Measurements from ENCODE around the gene STK39.

Gene STK39

DNA sequence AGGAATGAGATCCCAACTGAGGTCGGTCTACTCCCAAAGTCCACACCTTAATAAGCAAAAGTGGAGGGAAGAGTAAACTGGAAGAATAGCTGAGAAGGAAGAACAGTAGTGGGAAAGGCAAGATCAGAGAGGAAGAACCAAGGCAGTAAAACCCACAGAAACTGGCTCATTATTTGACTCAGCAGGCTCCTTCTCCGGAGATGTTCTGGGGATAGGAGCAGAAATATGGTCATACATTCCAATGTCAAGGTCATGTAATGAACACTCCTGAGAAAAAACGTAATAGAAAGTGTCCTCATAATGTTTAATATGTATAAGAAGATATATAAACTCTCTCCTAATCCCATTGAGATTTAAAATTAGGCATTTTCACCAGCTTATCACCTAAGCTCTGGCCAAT lies 39.5 kb downstream of the STK39 start:
- DNase-seq = no peak

DNA sequence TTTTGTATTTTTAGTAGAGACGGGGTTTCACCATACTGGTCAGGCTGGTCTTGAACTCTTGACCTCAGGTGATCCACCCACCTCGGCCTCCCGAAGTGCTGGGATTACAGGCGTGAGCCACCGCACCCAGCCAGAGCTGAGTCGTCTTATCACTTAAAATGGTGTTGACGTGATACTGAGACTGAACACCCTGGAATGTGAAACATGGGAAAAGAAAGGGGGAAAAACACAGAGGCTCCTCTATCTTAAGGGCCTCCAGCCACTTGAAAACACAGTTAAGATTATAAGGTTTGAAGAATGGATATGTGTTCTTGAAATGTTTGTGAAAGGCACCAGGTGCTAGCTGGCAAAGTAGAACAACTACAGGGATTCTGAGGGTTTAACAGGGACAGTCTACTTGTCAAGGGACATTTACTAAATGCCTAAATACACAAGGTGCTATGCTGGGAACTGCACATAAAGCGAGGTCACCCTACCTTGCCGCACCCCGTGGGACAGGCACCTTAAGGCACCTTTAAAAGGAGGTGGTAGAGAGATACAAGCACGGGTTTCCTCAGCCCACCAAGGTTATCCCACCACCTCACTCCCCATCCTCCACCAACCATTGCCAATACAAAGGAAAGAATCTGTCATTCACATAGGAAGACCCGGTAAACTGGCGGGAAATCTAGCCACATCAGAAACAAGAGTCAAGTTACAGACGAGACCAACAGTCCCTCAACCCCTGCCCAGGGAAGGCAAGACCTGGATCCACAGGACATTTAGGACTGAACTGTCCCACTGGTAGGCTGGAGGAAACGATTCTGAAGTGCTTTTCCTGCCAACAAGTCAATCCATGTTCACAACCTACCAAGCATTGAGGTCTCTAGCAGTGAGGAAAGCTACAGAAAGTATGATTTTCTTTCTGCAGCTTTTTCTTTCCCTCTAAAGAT lies 43.4 kb downstream of the STK39 start:
- no peak for DNase-seq

DNA sequence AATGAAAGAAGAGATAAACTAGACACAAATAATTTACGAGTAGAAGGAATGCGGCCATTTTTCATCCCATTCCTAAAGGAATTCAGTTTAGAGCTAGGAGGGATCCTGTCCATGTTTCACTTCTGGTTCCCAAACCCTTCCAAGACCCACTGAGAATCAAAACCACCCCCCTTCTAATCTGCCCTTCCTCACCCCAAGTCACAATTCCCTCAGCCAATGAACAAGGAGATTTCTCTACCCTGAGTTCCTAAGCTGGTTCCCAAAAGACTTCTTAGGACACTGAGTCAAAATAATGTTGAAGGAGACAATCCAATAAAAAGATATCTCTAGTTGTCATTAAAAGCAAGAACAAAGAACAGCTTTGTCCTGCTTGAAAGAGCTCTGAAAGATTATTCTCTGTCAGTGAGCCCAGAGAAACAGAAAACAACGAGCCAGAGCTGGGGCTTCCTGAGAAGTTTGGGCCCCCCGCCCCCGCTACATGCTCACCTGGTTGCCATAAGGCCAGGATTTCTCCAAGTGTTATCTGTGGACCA lies 45.7 kb downstream of the STK39 start:
- no peak for DNase-seq

DNA sequence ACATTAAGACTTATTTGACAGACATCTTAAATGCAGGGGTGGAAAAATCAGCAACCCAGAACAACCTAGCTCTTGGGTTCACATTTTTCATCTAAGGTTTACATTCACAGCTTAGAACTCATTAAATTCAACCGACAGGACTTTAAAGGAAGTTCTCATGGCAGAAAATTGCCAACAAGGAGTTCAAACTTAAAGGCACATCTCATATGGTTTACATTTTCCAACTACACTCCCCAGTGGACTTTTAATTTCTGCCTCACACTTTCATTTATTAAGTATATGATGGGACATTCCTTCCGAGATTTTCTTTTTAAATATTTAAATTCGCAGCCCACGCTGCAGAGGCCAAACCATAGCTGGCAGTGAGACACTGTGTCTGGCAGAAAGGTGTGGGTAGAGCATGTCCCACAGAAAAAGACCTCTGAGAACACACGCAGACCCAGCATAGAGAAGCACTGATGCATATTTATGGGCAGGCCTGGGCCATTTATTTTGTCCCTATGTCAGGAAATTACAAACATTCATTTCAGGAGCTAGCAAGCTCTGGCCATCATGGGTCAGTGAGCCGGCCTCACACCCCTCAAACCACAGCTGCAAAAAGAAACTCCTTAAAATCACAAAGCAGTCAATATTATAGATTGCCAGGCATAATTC lies 46.3 kb downstream of the STK39 start:
- no peak for DNase-seq

DNA sequence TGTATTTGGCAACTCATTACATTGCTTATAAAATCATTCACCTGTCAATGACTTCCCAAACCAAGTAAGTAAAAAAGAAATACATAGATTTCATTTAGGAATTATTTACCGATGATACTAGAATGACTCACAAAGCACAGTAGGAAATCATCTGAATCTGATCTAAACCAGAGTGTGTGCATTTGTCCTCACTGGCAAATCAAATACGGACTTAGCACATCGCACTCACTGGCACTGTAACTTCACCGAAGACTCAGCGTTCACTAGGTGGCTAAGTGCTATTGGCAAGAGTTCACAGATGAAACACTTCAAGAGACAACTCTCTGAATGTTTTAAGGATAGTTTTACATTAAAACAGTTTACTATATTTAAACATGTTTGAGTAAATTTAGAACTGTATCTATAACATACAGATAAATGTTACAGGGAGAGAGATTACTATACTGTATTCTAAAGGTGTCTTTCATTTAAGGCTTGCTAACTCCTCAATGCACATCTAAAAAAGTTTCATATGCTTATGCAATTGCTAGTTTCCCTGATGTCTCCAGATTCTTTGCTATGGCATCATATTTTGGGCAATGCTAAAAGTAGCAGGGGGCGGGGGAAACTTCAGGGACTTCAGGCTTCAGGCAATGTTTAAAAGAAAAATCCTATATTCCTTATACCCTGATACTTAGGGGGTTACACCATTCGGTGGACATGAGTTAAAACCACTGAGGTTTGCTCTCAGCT lies 48.8 kb downstream of the STK39 start:
- DNase-seq = no peak

DNA sequence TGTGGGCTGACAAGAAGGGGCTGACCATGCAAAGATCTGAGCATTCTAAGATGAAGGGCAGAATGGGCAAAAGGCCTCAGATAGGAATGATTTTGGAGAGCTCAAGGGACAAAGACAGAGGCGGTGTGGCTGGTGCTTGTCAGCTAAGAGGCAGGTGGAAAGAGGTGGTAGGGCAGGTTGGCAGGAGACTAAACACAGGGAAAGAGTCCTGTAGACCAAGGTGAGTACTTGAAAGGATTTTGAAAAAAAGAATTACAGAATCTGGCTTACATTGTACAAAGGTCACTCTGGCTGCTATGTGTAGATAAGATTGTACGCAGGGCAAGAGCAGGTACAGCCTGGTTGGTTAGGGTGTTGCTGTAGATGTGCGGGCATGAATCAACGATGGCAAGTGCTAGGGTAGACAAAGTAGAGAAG lies 50.6 kb downstream of the STK39 start:
- DNase-seq = no peak

DNA sequence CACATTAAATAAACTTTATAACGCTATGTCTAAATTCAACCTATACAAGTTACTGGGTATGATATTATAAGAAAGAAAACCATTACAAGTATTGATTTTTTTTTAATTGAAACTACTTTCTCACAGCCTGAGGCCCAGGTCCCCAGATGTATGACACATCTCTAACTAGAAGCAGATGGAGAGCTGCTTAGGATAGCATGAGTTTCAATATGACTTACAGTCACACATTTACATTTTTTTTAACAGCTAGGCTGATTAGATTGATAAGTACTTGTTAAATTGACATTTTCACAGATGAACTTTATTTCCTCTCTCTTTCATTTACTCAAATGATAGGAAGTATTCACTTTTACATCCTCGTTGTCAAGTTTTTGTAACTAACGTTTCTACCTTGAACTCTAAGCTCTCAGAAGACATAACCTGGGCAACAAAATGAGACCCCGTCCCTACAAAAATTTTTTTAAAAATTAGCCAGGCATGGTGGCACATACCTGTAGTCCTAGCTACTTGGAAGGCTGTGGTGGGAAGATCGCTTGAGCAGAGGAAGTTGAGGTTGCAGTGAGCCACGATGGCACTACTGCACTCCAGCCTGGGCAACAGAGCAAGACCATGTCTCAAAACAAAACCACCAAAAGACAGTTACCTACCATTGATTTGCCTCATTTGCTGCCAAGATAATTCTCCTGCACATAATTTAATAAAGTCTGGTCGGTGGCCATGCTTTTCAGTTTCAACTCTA lies 52.4 kb downstream of the STK39 start:
- peak; percentile 49 for DNase-seq

DNA sequence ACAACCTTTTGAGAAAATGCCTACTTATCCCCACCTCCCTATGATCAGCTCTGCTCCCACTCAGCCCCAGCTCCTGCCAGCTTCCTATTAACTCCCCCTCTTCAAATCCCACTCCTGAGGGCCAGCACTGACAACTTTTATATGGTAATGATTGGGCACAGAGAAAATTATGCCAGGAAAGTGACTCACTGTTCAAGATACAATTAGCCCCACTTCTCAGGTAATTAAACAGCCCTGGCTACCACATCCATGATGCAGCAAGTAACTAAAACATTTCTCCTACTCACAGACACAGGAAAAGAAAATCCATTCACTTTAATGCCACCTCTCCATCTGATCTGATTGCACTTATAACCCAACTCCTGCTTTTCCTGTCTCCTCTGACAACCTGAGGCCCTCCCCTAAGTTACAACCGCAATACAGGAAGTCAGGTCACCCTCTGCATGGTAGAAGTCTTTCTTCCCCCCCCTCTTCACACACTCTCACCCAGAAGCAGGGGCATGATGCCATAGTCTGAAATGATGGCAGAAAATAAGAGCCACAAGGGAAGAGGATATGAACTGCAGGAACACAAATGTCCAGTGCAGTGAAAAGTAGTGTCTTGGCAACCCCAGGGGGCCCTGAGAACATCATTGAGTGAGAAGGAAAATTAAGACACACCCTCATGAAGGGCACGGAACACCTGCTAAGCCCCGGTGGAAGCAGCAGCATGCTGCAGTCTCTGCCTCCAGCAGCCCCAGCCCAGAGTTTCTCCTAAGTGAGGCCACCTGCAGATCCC lies 54.4 kb downstream of the STK39 start:
- peak; percentile 68 for DNase-seq

DNA sequence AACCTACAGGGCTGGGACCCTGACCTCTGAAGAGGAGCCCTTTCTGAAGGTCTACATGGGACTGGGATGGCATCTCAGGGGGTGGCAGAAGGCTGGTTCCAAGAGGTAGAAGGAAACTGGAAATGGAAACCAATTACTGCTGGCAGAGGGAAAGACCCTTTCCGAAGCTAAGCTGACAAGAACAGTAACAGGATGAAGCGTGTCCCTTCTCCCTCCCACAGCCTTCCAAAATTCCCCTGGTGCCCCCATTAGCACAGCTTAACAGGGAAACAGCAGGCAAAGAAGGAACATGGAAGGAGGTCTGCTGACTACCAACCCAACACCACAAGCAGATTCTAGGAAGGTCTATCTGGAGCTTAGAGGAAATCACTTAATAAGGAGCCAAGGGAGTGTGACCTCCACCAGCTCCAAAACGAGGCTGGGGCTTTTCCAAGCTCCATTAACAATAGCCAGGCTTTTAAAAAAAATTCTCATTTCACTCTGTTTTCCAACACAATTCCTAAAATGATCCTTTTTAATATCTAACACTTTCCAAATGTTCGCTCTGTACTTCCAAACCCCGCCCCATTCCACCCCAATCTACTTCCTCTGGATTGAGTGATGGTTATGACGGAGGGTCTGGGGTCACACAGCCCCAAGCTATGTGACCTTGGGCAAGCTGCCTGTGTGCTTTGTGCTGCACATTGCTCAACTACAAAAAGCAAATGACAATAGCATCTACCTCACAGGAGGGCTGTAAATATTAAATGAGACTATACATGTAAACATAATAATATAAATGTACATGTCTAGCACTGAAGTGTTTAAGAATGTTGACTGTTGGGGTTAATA lies 55.2 kb downstream of the STK39 start:
- no peak for DNase-seq

DNA sequence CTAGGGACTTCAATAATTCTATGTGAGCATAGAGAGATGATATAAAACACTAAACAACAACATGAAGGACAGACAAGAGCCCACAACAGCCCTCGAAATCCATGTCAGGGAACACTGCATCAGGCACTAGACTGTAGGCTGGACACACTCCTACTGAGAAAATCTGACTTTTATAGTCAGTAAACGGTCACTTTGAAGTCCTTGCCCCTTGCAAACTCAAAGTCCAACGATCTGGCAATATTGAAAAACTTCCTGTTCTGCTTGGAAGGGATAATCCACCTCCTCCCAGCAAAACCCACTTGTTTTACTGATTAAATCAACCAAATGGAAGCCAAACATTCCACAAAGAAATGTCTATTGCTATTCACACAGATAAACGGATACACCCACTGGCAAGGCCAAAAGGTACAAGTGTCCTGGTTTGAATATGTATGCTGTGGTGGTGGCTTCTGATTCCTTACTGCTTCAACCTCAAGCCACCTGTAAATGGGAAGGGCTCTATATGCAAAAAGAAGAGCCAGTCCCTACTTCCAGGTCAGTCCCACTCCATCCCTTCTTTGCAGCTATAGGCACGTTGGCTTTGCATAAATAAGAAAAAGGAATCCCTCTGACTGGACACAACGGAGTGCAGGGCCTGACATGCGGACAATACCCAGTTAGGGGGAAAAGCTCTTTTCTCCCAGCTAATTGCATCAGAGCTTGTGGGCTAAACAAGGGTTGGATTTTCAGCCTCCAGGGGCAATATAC lies 56.6 kb downstream of the STK39 start:
- no peak for DNase-seq

DNA sequence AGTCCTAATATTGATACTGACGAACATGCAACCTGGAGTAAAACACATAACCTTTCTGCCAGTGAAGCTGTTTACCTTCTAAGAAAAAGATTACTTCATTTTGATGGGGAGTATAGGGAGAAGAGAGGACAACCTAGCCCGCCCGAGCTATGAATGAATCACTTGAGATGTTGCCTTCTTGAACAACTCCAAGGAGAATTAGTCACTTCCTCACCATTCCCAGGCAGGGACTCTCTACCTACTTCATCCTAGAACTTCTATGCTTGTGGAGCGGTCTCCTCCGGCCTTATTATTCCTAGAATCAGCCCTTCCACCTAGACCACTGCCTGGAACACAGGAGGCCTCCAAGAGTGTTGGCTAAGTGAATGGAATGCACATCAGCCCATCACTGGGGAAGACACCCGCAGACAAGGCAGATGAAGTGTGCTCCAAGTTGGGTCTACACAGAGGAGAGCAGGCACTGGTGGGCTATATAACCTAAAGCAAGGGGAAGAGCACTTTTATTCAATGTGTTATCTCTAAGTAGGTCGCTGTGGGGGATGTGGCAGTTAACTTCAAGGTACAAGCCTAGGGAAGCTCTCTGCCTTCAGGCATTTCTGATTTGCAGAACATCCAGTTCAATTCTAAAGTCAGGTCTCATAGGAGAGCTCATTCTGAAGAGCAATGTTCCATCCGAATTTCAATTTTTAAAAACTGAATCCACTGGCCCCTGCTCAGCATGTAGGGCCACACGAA lies 57.4 kb downstream of the STK39 start:
- no peak for DNase-seq

DNA sequence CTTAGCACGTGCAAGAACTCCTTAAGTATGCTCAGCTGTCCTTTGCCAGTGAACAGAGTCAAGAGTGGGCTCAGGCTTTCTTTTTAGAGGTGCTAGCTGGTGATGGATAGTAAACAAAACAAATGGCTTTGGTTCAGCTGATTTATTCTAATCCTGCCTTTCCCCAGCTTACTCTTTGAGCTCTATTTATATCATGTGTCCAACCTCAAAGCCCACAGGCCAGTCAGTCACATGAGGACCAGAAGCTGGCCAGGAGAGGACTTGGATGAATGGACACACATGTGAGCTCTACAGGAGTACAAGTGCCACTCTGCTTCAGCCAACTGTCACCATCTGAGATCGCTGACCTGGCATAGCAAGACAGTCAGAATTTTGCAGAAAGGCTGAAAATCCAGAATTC lies 59.4 kb downstream of the STK39 start:
- no peak for DNase-seq

DNA sequence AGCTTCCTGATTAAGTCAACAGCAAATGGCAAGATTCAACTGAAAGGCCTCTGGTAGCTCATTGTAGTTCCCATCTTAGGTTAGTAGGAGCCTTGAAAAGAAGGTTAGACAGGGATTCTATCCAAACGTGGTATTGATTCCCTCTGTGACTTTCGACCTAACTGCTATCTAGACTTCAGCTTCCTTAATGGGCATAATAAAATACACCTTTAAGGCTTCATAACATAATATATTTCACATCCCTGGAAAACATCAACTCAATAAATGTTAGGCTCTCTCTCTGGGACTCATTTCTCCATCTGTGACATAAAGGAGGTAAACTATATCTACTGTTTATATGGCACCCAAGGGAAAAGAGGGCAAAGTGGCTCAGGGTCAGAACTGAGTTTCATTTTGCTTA lies 60.9 kb downstream of the STK39 start:
- DNase-seq = no peak

DNA sequence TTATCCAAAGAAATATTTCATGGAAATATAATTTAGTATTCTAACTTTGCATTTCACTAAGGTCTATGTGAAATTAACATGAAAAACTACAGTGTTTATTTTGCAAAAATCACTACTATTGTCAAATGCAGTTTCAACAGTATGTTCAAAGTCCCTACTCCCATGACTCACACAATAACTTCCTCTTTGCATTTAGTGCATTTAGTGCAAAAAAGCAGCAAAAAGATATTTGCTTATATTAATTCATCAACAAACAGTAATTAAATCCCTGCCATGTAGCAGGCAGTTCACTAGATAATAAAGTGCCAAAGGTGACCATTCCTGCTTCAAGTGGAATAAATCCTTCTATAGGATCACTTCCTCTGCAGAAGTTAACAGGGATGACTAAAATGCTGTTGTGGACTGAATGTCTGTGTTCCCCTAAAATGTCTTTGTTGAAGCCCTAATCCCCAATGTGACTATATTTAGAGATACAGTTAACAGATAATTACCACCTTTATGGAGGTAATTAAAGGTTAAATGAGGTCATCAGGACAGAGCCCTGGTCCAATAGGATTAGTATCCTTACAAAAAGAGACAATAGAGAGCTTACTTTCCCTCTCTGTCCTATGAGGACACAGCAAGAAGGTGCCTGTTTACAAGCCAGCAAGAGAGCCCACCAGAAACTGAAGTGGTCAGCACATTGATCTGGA lies 61.7 kb downstream of the STK39 start:
- no peak for DNase-seq

DNA sequence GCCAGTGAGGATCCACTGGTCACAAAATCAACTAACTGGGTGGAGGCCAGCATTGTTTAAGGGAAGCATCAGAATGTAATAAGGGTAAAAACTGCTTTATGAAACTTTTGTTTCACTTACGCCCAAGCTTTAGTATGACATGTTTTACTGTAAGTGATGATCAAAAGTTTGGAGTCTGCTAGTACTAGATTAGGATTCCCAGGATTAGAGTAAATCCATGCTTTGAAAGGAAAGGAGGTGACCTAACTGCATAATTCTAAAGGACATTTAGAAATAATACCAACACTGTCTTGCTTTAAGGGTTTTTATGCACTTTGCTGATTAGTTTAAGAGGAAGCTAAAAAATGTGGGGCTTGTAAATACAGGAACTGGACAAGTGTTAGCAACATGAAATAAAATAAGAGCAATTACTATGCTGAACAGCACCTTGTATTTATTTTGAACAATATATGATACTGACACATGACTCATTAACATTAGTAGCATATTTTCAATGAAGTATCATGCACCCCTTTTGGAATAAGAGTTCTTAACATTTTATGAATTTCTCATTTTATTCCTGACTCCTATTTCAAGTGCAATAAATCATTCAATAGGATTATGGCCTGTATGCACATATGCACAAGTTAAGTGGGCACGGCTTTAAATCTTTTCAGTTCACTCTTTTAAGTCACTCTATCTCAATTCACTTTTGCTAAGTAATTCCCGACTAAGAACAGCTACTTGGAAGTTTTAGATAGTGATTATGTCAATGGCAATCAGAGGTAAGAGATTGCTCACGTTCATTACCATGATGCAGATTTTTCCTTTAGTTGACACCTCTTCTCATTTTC lies 62.5 kb downstream of the STK39 start:
- no peak for DNase-seq

DNA sequence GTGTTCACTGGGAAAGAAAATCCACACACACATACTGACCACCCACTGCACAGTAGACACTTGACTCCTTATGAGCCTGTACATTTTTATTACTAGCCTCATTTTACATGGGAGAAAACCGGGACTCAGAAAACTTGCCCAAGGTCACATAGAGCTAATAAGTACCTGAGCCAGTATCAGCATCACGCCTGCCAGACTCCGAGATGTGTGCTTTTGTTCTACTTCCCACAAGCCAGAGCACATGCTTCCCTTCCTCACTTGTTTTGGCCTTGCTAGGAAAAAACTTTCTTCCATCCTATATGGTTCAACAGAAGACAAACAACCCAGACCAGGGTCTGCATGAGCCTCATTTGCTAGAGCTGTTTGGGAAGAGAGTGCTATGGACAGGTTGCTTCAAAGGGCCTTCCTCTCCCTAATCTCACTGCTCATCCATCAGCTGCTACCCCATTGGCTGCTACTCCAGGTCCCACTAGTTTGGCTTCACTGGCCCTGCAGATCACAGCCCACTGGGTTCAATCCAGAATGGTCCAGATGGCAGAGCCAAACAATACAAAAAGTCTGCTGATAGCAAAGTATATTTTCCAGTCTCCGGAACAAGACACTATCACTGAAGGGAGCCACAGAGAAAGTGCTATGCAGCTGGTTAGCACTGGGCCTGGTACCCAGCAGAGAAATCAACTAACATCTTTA lies 63.9 kb downstream of the STK39 start:
- DNase-seq = no peak

DNA sequence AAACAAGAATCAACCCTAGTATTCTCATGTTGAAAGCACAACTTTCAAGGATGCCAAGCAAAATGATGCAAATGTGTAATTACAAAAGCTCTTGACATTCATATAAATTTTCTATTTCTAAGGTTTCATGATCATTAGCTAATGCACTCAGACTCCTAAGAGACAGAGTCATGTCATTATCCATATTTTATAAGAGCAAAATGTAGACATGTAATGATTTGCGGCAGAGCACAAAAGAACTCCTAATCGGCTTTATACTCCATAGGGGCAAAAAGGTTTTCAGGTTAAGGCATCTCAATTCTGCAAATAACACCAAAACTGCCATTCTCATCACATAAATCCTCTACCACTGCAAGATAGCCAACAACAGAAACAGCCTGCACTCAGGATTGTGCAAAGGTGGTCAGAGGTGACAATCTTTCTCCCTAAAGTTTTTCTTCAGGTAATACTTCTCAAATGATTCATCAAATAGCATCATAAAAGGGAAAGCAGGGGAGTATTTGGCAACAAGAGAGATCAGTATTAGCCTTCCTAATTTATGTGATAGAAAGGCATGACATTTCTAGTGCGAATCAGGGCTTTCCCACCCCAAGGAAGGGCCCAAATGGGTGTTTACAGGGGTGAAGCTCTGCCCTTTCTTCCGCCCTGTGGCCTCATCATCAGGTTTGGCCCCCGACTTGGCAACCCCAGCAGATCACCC lies 64.7 kb downstream of the STK39 start:
- no peak for DNase-seq
